Activated naive CD4-positive, alpha-beta T cell treated with anti-CD3 and anti-CD28 coated beads, Interleukin-2, amount 50 U/mL, for 24 hours (primary cell): ENCODE measurements around the gene FAM237B.

ENCODE experiments used
- H3K27ac Mint-ChIP-seq: one replicate; pipeline ENCODE4 v1.8.0; 2021; ENCODE audit warnings: mild to moderate bottlenecking, mixed read lengths
- H3K27me3 Mint-ChIP-seq: one replicate; pipeline ENCODE4 v1.8.0; 2021; ENCODE audit warnings: mixed read lengths
- H3K36me3 Mint-ChIP-seq: one replicate; pipeline ENCODE4 v1.8.0; 2021; ENCODE audit warnings: mixed read lengths
- H3K4me1 Mint-ChIP-seq: one replicate; pipeline ENCODE4 v1.8.0; 2021; ENCODE audit warnings: mixed read lengths
- H3K4me3 Mint-ChIP-seq: one replicate; pipeline ENCODE4 v1.8.0; 2021; ENCODE audit warnings: mild to moderate bottlenecking, mixed read lengths
- H3K9me3 Mint-ChIP-seq: one replicate; pipeline ENCODE4 v1.8.0; 2021; ENCODE audit warnings: mixed read lengths

The FAM237B gene

DNA sequence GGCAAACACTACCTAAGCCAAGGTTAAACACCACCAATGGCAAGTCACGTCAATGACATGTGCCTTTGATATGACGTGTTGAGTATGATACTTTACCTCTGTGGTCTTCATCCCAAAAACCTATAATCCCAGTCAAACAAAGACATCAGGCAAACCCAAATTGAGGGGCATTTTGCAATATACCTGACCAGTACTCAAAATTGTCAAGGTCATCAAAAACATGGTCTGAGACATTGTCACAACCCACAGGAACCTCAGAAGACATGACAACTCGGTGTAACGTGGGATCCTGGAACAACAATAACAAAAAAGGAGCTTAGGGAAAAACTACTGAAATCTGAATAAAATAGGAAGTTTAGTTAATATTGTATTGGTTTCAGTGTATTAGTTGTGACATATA lies 7.2 kb downstream of the FAM237B start:
- Mint-ChIP-seq H3K4me1 (no peaks in the 10 kb centered on the region), H3K27me3 (peaks cover 23% of the 10 kb centered on the region), H3K4me3 (no peak overlapping the region), H3K27ac (no peak overlapping the region), H3K36me3 (no peaks in the 10 kb centered on the region), H3K9me3 (no peaks in the 10 kb centered on the region)

DNA sequence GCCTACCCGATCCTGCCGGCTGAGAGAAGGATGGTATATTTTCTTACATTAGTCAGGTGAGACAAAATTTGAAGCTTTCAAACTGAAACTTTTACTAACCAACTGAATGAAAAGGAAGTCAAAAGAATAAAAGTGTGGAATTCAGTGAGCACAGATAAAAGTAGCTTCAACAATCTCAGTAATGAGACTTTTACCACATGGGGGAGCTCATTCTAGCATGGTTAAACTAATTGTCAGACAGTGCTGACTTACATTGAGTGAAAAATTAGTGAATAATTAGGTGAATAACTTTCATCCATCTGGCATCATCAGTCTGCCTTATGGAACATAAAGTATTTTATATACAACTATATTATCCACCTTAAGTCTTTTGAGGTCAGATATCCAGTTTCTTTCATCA lies 8.4 kb downstream of the FAM237B start:
- no peak overlapping the region for H3K27ac Mint-ChIP-seq
- no peaks in the 10 kb centered on the region for H3K36me3 Mint-ChIP-seq
- H3K9me3 Mint-ChIP-seq, result no peaks in the 10 kb centered on the region
- peaks cover 19% of the 10 kb centered on the region for H3K27me3 Mint-ChIP-seq
- H3K4me3 Mint-ChIP-seq, result no peak overlapping the region
- H3K4me1 Mint-ChIP-seq, result no peaks in the 10 kb centered on the region

DNA sequence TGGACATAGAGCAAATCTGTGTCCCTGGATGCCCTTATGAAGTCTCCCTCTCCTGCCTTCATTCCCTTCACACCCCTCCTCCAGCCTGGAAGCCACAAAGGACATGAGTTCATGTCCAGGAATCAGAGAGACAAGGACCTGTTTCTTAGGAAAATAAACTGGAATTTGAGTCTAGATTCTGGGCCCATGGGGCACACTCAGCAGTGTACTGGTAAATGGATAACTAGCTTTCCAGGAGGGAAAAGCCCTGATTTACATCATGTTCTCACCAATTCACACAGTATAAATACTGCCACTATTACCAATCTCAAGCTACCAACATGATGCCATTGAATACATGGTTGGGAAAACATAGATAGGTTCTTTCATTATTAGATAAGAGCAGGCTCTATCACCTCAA lies 9.9 kb downstream of the FAM237B start:
- no peaks in the 10 kb centered on the region for H3K9me3 Mint-ChIP-seq
- H3K4me1 Mint-ChIP-seq, result no peaks in the 10 kb centered on the region
- H3K36me3 Mint-ChIP-seq, result no peaks in the 10 kb centered on the region
- H3K27ac Mint-ChIP-seq, result no peak overlapping the region
- H3K4me3 Mint-ChIP-seq, result no peak overlapping the region
- H3K27me3 Mint-ChIP-seq, result peaks cover 13% of the 10 kb centered on the region

DNA sequence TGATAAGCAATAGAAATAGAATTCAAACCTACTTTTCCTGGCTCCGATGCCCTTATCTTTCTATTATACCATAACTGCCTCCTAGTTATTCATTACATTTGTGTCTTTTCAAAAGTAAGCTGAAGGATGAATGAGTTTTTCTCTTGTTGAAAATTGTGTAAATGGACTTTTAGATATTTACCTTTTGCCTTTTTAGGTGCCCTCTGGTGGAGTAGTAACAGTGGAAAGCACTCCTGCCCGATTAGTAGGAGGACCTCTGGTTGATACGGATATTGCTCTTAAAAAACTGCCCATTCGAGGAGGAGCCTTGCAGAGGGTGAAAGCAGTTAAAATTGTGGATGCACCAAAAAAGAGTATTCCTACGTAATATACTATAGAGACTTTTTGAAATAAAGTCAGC lies 11.2 kb downstream of the FAM237B start:
- Mint-ChIP-seq H3K4me1 (no peaks in the 10 kb centered on the region), H3K4me3 (no peak overlapping the region), H3K27ac (no peak overlapping the region), H3K9me3 (no peaks in the 10 kb centered on the region), H3K27me3 (peaks cover 10% of the 10 kb centered on the region), H3K36me3 (no peaks in the 10 kb centered on the region)

DNA sequence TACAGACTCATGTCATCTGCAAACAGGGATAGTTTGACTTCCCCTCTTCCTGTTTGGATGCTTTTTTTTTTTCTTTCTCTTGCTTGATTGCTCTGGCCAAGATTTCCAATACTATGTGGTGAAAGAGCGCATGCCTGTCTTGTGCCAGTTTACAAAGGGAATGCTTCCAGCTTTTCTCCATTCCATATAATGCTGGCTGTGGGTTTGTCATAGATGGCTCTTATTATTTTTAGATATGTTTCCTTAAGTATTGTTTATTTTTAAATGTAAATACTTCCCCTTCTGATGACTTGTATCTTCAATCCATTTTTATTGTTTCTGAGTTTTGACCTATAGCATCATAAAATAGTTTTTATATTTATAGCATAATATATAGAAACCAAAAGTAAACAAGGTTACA lies 17.9 kb downstream of the FAM237B start:
- no peak overlapping the region for H3K4me3 Mint-ChIP-seq
- peaks cover 6% of the 10 kb centered on the region for H3K27me3 Mint-ChIP-seq
- no peak overlapping the region for H3K27ac Mint-ChIP-seq
- H3K36me3 Mint-ChIP-seq, result no peaks in the 10 kb centered on the region
- no peaks in the 10 kb centered on the region for H3K9me3 Mint-ChIP-seq
- H3K4me1 Mint-ChIP-seq, result no peaks in the 10 kb centered on the region

DNA sequence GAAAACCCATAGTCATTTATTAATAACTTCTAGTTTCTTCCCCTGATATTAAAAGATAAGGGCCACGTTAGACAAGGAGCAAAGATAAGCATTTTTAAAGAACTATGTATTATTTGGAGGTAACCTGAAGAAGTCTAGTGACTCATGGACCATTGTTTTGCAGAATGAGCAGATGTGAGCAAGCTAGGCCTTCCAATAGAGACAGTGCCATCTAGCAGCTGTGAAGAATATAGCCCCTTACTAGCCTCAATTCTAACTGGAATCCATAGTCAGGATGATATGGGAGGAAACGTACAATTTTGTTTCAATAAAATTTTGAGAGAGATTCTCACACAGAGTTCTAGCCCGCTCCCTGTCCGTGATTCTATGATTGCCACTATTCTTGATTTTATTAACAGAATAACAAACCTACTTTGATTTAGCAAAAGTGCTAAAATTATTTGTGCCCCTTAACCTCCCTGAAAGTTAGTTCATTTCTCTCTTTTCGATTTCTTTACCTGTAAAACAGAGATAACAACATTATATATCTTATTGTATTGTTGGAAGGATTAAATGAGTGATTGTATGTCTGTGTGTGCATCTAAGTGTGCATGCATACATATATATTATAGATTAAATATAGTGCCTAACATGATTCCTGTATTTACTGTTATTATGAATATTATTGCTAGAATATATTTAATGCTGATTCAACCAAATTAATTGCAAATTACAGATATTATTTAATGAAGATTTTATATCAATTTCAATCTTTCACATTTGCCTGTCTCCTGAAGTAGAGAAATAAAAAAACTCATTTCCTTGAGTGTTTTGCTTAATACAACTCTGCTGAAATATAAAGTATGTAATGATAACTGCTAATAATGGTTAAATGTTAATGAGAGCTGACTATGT lies 22.7 kb downstream of the FAM237B start:
- Mint-ChIP-seq H3K4me1 (no peaks in the 10 kb centered on the region), H3K36me3 (peaks cover 1% of the 10 kb centered on the region), H3K27me3 (peaks cover 4% of the 10 kb centered on the region), H3K4me3 (no peak overlapping the region), H3K9me3 (peaks cover 2% of the 10 kb centered on the region), H3K27ac (no peak overlapping the region)

DNA sequence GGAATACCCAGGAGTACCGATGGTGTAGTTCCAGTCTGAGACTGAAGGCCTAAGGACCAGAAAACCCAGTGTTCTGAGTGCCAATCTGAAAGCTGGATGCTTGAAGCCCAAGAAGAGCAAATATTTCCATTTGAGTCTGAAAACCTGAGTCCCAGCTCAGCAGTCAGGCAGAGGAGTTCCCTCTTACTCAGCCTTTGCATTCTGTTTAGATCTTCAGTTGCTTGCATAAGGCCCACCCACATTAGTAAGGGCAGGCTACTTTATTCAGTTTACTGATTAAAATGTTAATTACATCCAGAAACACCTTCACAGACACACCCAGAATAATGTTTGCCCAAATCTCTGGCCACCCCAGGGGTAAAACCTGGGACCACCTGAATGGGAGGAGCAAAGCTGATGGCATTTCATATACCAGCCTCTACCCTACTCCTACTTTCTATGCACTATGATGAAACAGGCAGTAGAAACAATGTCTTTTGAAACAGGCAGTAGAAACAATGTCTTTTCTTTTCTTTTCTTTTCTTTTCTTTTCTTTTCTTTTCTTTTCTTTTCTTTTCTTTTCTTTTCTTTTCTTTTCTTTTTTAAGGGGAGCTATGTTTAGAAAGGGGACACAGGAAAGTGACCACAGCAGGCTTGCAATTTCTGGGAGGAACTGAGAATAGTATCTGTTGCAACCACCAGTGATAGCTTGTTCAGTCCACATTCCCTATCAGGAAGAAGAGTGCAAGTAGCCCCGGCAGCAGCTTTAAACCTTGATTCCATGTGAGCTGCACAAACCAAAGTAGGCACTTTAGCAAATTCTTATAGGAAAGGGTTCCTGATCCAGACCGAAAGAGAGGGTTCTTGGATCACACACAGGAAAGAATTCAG lies 30.6 kb downstream of the FAM237B start:
- Mint-ChIP-seq H3K9me3 (peaks cover 8% of the 10 kb centered on the region), H3K27ac (no peak overlapping the region), H3K4me3 (no peak overlapping the region), H3K4me1 (no peaks in the 10 kb centered on the region), H3K36me3 (peaks cover 2% of the 10 kb centered on the region), H3K27me3 (peaks cover 8% of the 10 kb centered on the region)

DNA sequence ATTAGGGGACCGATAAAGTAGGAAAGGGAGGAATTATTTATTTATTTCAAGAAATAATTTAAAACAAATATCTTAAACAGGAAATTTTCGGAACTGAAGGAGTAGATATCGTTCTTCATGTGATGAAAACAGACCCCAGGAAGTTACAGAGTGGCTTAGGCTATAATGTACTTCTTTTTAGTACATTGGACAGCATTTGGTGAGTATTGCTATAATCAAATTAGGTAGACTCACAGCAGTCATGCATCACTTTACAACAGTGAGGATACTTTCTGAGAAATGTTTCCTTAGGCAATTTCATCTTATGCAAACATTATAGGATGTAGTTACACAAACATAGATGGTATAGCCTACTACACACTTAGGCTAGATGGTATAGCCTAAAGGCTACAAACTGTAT lies 33.0 kb downstream of the FAM237B start:
- Mint-ChIP-seq H3K4me1 (no peaks in the 10 kb centered on the region), H3K4me3 (no peak overlapping the region), H3K27ac (no peak overlapping the region), H3K36me3 (no peaks in the 10 kb centered on the region), H3K27me3 (peaks cover 2% of the 10 kb centered on the region), H3K9me3 (peaks cover 3% of the 10 kb centered on the region)

DNA sequence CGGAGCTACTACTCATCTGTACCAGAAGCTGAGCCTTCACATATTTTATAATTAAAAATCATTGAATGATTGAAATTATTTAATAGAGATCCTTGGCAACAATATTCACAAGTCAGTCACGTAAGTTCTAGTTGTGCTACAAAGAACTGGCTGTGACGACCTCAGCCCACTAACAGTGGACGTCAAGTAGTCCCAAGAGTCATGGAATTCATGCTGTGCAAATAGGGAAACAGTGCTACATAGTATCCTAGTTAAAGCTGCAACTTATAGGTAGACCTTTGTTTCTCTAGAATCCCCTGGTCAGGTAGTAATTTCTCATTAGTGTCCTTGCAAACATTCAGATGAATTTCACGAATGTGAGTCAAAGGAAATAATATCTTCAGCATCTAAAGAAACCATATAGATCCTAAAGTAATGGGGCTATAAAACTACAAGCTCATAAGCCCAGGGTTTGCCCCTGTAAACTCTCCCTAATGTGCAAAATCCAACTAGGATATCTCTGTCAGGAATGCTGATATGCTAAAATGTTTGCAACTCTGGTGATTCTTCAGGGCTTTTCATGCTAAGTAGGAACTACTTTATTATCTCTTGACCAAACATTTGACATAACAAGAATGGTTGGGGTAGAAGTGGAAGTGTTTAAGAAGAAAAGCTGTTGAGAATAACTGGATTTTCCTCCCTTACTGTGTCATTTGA lies 44.9 kb downstream of the FAM237B start:
- Mint-ChIP-seq H3K4me1 (no peaks in the 10 kb centered on the region), H3K27ac (no peak overlapping the region), H3K27me3 (peaks cover 2% of the 10 kb centered on the region), H3K4me3 (no peak overlapping the region), H3K36me3 (no peaks in the 10 kb centered on the region), H3K9me3 (no peaks in the 10 kb centered on the region)

DNA sequence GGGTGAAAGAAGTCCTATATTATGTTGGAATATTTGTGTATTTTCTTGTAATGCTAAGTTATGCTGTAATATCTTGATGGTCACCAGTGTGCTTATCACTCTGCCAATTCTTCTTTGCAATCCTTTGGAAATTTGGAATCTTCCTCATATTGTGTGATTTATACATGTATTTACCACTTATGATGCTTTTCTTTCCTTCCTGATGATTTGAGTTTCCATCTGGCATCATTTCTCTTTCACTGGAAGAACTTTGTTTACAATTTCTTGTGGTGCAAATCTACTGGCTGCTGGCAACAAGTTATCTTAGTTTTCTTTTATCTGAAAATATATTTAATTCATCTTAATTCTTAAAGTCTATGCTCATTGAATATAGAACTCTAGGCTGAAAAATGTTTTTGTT lies 46.9 kb downstream of the FAM237B start:
- no peaks in the 10 kb centered on the region for H3K36me3 Mint-ChIP-seq
- no peaks in the 10 kb centered on the region for H3K4me1 Mint-ChIP-seq
- no peaks in the 10 kb centered on the region for H3K27me3 Mint-ChIP-seq
- H3K9me3 Mint-ChIP-seq, result no peaks in the 10 kb centered on the region
- no peak overlapping the region for H3K27ac Mint-ChIP-seq
- H3K4me3 Mint-ChIP-seq, result no peak overlapping the region

DNA sequence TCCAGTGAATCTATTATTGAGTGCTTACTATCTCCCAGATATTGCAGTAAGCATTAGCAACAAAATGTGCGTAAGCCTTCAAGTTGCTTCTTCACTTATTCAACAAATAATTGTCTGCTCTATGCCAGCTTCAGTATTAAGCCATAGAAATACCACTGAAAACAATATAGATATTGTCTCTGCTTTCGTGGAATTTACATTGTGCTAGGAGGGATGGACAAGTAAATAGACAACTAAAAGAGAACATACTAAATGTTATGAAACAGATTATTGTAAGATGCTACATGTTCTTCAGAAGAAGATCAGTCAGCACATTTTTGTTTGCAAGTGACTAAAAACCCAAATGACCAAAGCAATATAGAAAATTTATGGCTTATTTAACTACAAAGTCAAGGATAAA lies 48.9 kb downstream of the FAM237B start:
- Mint-ChIP-seq H3K36me3 (no peaks in the 10 kb centered on the region), H3K9me3 (no peaks in the 10 kb centered on the region), H3K4me3 (no peak overlapping the region), H3K4me1 (no peaks in the 10 kb centered on the region), H3K27ac (no peak overlapping the region), H3K27me3 (peaks cover 2% of the 10 kb centered on the region)

DNA sequence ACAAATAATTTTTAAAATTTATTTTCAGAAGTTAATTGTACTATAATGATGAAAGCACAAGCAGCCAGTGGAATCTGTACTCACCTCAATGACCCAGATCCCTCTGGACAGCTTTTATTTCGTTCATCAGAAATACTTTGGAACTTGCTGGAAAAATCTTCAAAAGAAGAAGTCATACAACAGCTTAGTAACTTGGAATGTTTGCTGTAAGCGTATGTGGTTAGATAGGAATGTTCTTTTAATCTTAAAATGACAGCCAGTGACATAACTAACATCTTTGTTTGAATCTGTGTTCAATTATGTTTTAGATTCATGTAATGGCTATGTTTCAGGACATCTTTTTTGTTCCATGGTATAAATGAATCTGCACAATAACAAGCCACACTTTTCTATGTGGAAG lies 49.4 kb downstream of the FAM237B start:
- no peaks in the 10 kb centered on the region for H3K4me1 Mint-ChIP-seq
- H3K27ac Mint-ChIP-seq, result no peak overlapping the region
- no peaks in the 10 kb centered on the region for H3K36me3 Mint-ChIP-seq
- no peaks in the 10 kb centered on the region for H3K9me3 Mint-ChIP-seq
- no peak overlapping the region for H3K4me3 Mint-ChIP-seq
- peaks cover 2% of the 10 kb centered on the region for H3K27me3 Mint-ChIP-seq

DNA sequence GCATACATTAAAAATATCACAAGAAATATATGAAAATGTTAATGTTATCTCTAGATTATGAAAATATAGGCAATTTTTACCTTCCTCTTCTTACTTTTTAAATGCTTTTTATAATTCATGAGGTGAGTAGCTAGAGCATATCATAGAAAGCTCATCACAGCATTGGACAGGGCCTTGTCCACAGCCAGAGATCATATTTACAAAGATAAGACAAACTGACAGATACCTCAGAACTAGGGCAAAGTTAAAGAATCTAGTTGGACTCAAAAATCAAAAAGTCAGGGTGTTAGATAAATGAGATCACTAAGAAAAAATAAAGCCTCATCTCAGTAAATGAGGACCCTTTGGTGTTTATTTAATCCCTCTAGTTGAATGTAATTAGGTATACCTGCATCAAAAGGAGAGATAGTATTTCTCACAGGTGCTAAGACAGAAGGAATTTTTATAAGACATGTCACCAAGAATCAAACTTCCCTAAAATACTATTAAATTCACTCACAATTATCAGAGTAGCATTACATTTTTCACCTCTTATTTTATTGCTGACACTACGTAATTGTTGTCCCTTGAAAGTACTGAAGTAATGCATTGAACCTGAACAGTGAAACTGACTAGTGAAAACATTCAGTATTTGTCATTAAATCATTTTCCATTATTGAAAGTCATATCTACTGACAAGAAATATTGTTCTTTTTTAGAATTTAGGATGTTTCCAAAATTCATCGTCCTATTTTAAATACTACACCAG lies 50.5 kb downstream of the FAM237B start:
- Mint-ChIP-seq H3K36me3 (no peaks in the 10 kb centered on the region), H3K4me1 (no peaks in the 10 kb centered on the region), H3K4me3 (no peak overlapping the region), H3K27ac (no peak overlapping the region), H3K27me3 (peaks cover 2% of the 10 kb centered on the region), H3K9me3 (no peaks in the 10 kb centered on the region)

DNA sequence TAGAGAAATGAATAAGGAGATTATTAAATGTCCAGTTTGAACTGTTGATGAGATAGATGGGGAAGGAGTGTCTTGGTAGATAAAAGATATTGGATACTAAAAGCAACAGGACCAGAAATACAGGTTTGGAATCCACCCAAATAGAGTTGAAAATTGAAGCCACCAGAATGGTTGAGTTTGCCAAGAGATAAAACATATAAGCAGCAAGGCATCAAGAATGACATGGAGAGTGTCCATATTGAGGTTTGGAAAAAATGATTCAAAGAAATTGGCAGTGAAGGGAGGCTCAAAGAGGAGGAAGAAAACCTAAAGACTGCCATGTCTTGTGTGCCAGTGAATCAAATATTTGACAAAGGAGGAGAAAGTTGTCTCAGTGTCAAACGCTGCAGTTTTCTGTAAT lies 51.9 kb downstream of the FAM237B start:
- peaks cover 4% of the 10 kb centered on the region for H3K27me3 Mint-ChIP-seq
- no peaks in the 10 kb centered on the region for H3K9me3 Mint-ChIP-seq
- no peak overlapping the region for H3K4me3 Mint-ChIP-seq
- no peaks in the 10 kb centered on the region for H3K36me3 Mint-ChIP-seq
- H3K4me1 Mint-ChIP-seq, result no peaks in the 10 kb centered on the region
- no peak overlapping the region for H3K27ac Mint-ChIP-seq

DNA sequence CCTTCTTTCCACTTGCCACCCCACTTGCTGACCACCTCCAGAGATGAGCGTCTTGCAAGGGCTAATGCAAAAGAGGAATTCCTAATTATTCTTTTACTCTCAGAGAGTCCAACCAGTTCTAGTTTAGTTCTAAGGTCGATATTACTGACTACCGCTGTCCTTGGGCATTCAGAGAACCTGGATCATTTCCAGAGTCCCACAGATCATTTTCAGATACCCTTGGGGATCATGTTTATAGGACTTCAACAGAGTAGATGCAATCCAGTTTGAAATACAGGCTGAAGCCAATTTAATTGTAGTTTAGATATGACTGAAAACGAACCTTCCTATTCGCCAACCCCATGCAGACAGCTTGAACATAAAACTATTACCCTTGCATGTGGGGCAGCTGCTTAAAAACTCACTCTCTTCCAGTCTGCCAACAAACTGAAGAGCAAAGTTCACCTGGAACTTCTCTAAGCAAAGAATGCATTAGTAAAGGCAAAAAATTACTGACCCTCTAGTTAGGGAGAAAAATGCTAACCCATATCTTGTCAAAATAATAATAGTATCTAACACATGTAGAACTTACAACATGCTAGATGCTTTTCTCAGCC lies 53.7 kb downstream of the FAM237B start:
- Mint-ChIP-seq H3K4me3 (no peak overlapping the region), H3K9me3 (no peaks in the 10 kb centered on the region), H3K4me1 (no peaks in the 10 kb centered on the region), H3K27ac (no peak overlapping the region), H3K27me3 (peaks cover 4% of the 10 kb centered on the region), H3K36me3 (no peaks in the 10 kb centered on the region)
